ENCODE results near the gene RAPGEF5.
A peak's percentile ranks its signal among the peaks of the same experiment; 100 is the strongest.

Gene RAPGEF5

GRCh38 chr7:22268884-22269421 lies 88.0 kb downstream of the RAPGEF5 start:
- no peak for DNase-seq (ENCODE audit: low read depth, low spot score)

GRCh38 chr7:22267930-22268615 lies 88.9 kb downstream of the RAPGEF5 start:
- no peaks in the 10 kb centered on the region for H3K36me3 ChIP-seq (ENCODE audit: insufficient read depth, low read length)
- no peaks in the 10 kb centered on the region for H3K9me3 ChIP-seq (ENCODE audit: low read depth, low read length)
- no peak overlapping the region for H3K27ac ChIP-seq
- no peak overlapping the region for H3K4me3 ChIP-seq
- no peak overlapping the region for H3K9ac ChIP-seq (ENCODE audit: insufficient read length)
- DNase-seq (ENCODE audit: low read depth, low spot score) = no peak
- no peak for TF ChIP-seq EZH2 (IDR thresholded peaks at IDR 0.05)
- TF ChIP-seq FOXP2 (optimal IDR thresholded peaks at IDR 0.05; ENCODE audit: control extremely low read depth, extremely low read length, insufficient read depth) = no peak
- no peak for TF ChIP-seq POLR2AphosphoS5 (IDR thresholded peaks at IDR 0.05; ENCODE audit: borderline replicate concordance, low read depth, low read length)

More at GRCh38 chr7:22268884-22269421, 88.0 kb downstream of the RAPGEF5 start:
- Histone ChIP-seq H3K4me3 (peak overlapping the region; percentile 29; the same call in 1 of the 2 replicates), H3K27ac (no peak overlapping the region), H3K9me3 (ENCODE audit: low read depth, low read length) (no peaks in the 10 kb centered on the region), H3K9ac (ENCODE audit: insufficient read length) (no peak overlapping the region), H3K36me3 (ENCODE audit: insufficient read depth, low read length) (no peaks in the 10 kb centered on the region)
- TF ChIP-seq FOXP2 (optimal IDR thresholded peaks at IDR 0.05; ENCODE audit: control extremely low read depth, extremely low read length, insufficient read depth) = no peak
- TF ChIP-seq EZH2 (IDR thresholded peaks at IDR 0.05) = no peak
- no peak for TF ChIP-seq POLR2AphosphoS5 (IDR thresholded peaks at IDR 0.05; ENCODE audit: borderline replicate concordance, low read depth, low read length)

- Histone ChIP-seq H3K9ac (ENCODE audit: insufficient read length) (no peak overlapping the region), H3K9me3 (ENCODE audit: low read depth, low read length) (no peaks in the 10 kb centered on the region), H3K4me3 (no peak overlapping the region), H3K27ac (no peak overlapping the region), H3K36me3 (ENCODE audit: insufficient read depth, low read length) (no peaks in the 10 kb centered on the region)
- no peak for DNase-seq (ENCODE audit: low read depth, low spot score)
- TF ChIP-seq FOXP2 (optimal IDR thresholded peaks at IDR 0.05; ENCODE audit: control extremely low read depth, extremely low read length, insufficient read depth) = no peak
- TF ChIP-seq EZH2 (IDR thresholded peaks at IDR 0.05) = no peak
- no peak for TF ChIP-seq POLR2AphosphoS5 (IDR thresholded peaks at IDR 0.05; ENCODE audit: borderline replicate concordance, low read depth, low read length)
Measured at GRCh38 chr7:22262538-22262937, 94.4 kb downstream of the RAPGEF5 start.

- no peak for DNase-seq (ENCODE audit: low read depth, low spot score)
- no peak for TF ChIP-seq FOXP2 (optimal IDR thresholded peaks at IDR 0.05; ENCODE audit: control extremely low read depth, extremely low read length, insufficient read depth)
- no peak for TF ChIP-seq POLR2AphosphoS5 (IDR thresholded peaks at IDR 0.05; ENCODE audit: borderline replicate concordance, low read depth, low read length)
- TF ChIP-seq EZH2 (IDR thresholded peaks at IDR 0.05) = no peak
- Histone ChIP-seq H3K4me3 (no peak overlapping the region), H3K9me3 (ENCODE audit: low read depth, low read length) (no peaks in the 10 kb centered on the region), H3K36me3 (ENCODE audit: insufficient read depth, low read length) (no peaks in the 10 kb centered on the region), H3K9ac (ENCODE audit: insufficient read length) (no peak overlapping the region), H3K27ac (no peak overlapping the region)
Measured at GRCh38 chr7:22256541-22257096, 100.3 kb downstream of the RAPGEF5 start.

- no peak overlapping the region for H3K27ac ChIP-seq
- no peaks in the 10 kb centered on the region for H3K9me3 ChIP-seq (ENCODE audit: low read depth, low read length)
- no peak overlapping the region for H3K9ac ChIP-seq (ENCODE audit: insufficient read length)
- H3K36me3 ChIP-seq (ENCODE audit: insufficient read depth, low read length) = no peaks in the 10 kb centered on the region
- TF ChIP-seq POLR2AphosphoS5 (IDR thresholded peaks at IDR 0.05; ENCODE audit: borderline replicate concordance, low read depth, low read length) = no peak
- no peak for TF ChIP-seq FOXP2 (optimal IDR thresholded peaks at IDR 0.05; ENCODE audit: control extremely low read depth, extremely low read length, insufficient read depth)
- TF ChIP-seq EZH2 (IDR thresholded peaks at IDR 0.05) = no peak
- no peak overlapping the region for H3K4me3 ChIP-seq
- DNase-seq (ENCODE audit: low read depth, low spot score) = no peak
Measured at GRCh38 chr7:22255834-22256233, 101.1 kb downstream of the RAPGEF5 start.

GRCh38 chr7:22255342-22255741 lies 101.6 kb downstream of the RAPGEF5 start:
- Histone ChIP-seq H3K36me3 (ENCODE audit: insufficient read depth, low read length) (no peaks in the 10 kb centered on the region), H3K27ac (no peak overlapping the region), H3K9ac (ENCODE audit: insufficient read length) (no peak overlapping the region), H3K4me3 (no peak overlapping the region), H3K9me3 (ENCODE audit: low read depth, low read length) (no peaks in the 10 kb centered on the region)
- DNase-seq (ENCODE audit: low read depth, low spot score) = no peak
- TF ChIP-seq POLR2AphosphoS5 (IDR thresholded peaks at IDR 0.05; ENCODE audit: borderline replicate concordance, low read depth, low read length) = no peak
- TF ChIP-seq EZH2 (IDR thresholded peaks at IDR 0.05) = no peak
- no peak for TF ChIP-seq FOXP2 (optimal IDR thresholded peaks at IDR 0.05; ENCODE audit: control extremely low read depth, extremely low read length, insufficient read depth)

GRCh38 chr7:22252936-22253536 lies 103.9 kb downstream of the RAPGEF5 start:
- no peak overlapping the region for H3K27ac ChIP-seq
- no peaks in the 10 kb centered on the region for H3K9me3 ChIP-seq (ENCODE audit: low read depth, low read length)
- H3K9ac ChIP-seq (ENCODE audit: insufficient read length) = no peak overlapping the region
- H3K36me3 ChIP-seq (ENCODE audit: insufficient read depth, low read length) = no peaks in the 10 kb centered on the region
- no peak overlapping the region for H3K4me3 ChIP-seq
- no peak for DNase-seq (ENCODE audit: low read depth, low spot score)
- TF ChIP-seq EZH2 (IDR thresholded peaks at IDR 0.05) (no peak), POLR2AphosphoS5 (IDR thresholded peaks at IDR 0.05; ENCODE audit: borderline replicate concordance, low read depth, low read length) (no peak), FOXP2 (optimal IDR thresholded peaks at IDR 0.05; ENCODE audit: control extremely low read depth, extremely low read length, insufficient read depth) (no peak)

GRCh38 chr7:22252016-22252415 lies 104.9 kb downstream of the RAPGEF5 start:
- no peak overlapping the region for H3K4me3 ChIP-seq
- H3K36me3 ChIP-seq (ENCODE audit: insufficient read depth, low read length) = no peaks in the 10 kb centered on the region
- no peak for TF ChIP-seq FOXP2 (optimal IDR thresholded peaks at IDR 0.05; ENCODE audit: control extremely low read depth, extremely low read length, insufficient read depth)
- TF ChIP-seq EZH2 (IDR thresholded peaks at IDR 0.05) = no peak
- no peak for TF ChIP-seq POLR2AphosphoS5 (IDR thresholded peaks at IDR 0.05; ENCODE audit: borderline replicate concordance, low read depth, low read length)
- H3K9ac ChIP-seq (ENCODE audit: insufficient read length) = no peak overlapping the region
- H3K27ac ChIP-seq = no peak overlapping the region
- DNase-seq (ENCODE audit: low read depth, low spot score) = no peak
- H3K9me3 ChIP-seq (ENCODE audit: low read depth, low read length) = no peaks in the 10 kb centered on the region
